ENCODE data around the gene DOP1A.
A peak's percentile ranks its signal among the peaks of the same experiment; 100 is the strongest.
"Not testable (repeated sequence)": the region's sequence is repeated elsewhere in the genome, so short reads cannot be mapped to it uniquely, and the experiment has no call there.

Gene DOP1A

GRCh38 chr6:83188501-83188900 is 121.0 kb downstream of the DOP1A start:
- DNase-seq (ENCODE audit: low spot score) = no peak

GRCh38 chr6:83190626-83191025 is 123.2 kb downstream of the DOP1A start:
- TF ChIP-seq CTCF (IDR thresholded peaks at IDR 0.05; ENCODE audit: extremely low read depth, missing control alignments) = no peak
- DNase-seq (ENCODE audit: low spot score) = no peak

More at GRCh38 chr6:83188501-83188900, 121.0 kb downstream of the DOP1A start:
- no peak for TF ChIP-seq CTCF (IDR thresholded peaks at IDR 0.05; ENCODE audit: extremely low read depth, missing control alignments)

- not testable (repeated sequence) for DNase-seq (ENCODE audit: low spot score)
These were observed 124.5 kb downstream of the DOP1A start for GRCh38 chr6:83191974-83192373.

GRCh38 chr6:83192456-83192855 is 125.0 kb downstream of the DOP1A start:
- no peak for DNase-seq (ENCODE audit: low spot score)
- no peak for TF ChIP-seq CTCF (IDR thresholded peaks at IDR 0.05; ENCODE audit: extremely low read depth, missing control alignments)

GRCh38 chr6:83192871-83193746 is 125.6 kb downstream of the DOP1A start, which contains the start of the genes PGM3 and RWDD2A:
Gene PGM3 (minus strand): TSS chr6:83193265. CDS start chr6:83191012, 2,253 bp downstream.
Gene RWDD2A (plus strand): TSS chr6:83193357. CDS start chr6:83194452, 1,095 bp downstream.
- no peak for TF ChIP-seq CTCF (IDR thresholded peaks at IDR 0.05; ENCODE audit: extremely low read depth, missing control alignments)

GRCh38 chr6:83193747-83194566 is 126.5 kb downstream of the DOP1A start:
- peak; percentile 46 for DNase-seq (ENCODE audit: low spot score)
- TF ChIP-seq CTCF (IDR thresholded peaks at IDR 0.05; ENCODE audit: extremely low read depth, missing control alignments) = no peak

More at GRCh38 chr6:83192871-83193746, 125.6 kb downstream of the DOP1A start, which contains the start of the genes PGM3 and RWDD2A:
- DNase-seq (ENCODE audit: low spot score) = peak; percentile 99

GRCh38 chr6:83198486-83199172 is 131.2 kb downstream of the DOP1A start:
- DNase-seq (ENCODE audit: low spot score) = no peak
- TF ChIP-seq CTCF (IDR thresholded peaks at IDR 0.05; ENCODE audit: extremely low read depth, missing control alignments) = no peak
